OCI-LY7 (cell line): ENCODE measurements around the gene SNX22.

Experiments used
- EZH2phosphoT487 ChIP-seq: fragments of 200-600 bp; sonication (generic); IDR thresholded peaks from 2 replicates; pipeline ENCODE4 v1.6.1; 2018; ENCODE audit warnings: low read depth, borderline replicate concordance, mild to moderate bottlenecking, mixed run types, antibody characterized with exemption, low read length, moderate library complexity, mixed read lengths
- TF ChIP-seq, protein P1 (sequence below): fragments of 200-600 bp; sonication (generic); conservative IDR thresholded peaks from 2 replicates; pipeline ENCODE4 v1.5.1; 2014; ENCODE audit warnings: mild to moderate bottlenecking, antibody characterized with exemption, low read length, moderate library complexity, mixed read lengths

- TF ChIP-seq, protein P1, sequence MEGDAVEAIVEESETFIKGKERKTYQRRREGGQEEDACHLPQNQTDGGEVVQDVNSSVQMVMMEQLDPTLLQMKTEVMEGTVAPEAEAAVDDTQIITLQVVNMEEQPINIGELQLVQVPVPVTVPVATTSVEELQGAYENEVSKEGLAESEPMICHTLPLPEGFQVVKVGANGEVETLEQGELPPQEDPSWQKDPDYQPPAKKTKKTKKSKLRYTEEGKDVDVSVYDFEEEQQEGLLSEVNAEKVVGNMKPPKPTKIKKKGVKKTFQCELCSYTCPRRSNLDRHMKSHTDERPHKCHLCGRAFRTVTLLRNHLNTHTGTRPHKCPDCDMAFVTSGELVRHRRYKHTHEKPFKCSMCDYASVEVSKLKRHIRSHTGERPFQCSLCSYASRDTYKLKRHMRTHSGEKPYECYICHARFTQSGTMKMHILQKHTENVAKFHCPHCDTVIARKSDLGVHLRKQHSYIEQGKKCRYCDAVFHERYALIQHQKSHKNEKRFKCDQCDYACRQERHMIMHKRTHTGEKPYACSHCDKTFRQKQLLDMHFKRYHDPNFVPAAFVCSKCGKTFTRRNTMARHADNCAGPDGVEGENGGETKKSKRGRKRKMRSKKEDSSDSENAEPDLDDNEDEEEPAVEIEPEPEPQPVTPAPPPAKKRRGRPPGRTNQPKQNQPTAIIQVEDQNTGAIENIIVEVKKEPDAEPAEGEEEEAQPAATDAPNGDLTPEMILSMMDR = no peak
- TF ChIP-seq EZH2phosphoT487 = no peak
These were observed 20.0 kb upstream of the SNX22 start for GRCh38 chr15:64131547-64131946.
